ENCODE results near the gene BBLN.

Gene BBLN

DNA sequence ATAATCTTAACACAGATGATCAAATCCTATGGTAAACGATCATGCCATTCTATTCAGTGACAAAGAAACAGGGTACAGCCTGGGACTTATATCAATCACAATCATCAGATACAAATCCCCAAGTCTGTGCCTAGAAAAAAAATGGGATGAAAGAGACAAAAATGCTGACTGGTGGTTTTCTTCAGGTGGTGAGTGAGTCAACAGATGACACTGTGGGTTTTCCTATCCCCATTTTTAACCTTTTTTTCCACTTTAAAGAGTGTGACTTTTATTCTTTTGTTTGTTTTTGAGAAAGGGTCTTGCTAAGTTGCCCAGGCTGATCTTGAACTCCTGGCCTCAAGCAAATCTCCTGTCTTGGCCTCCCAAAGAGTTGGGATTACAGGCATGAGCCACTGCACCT, 28.1 kb downstream of the BBLN start:
- Histone ChIP-seq H3K4me3 (ENCODE audit: low read length) (no peak overlapping the region), H3K79me2 (ENCODE audit: low read length) (peaks cover 17% of the 10 kb centered on the region), H3K27me3 (replicated peaks; ENCODE audit: insufficient read depth, low read length) (no peaks in the 10 kb centered on the region), H3K4me1 (ENCODE audit: low read length) (peaks cover 6% of the 10 kb centered on the region; the same call in 1 of the 2 replicates), H3K36me3 (replicated peaks; ENCODE audit: insufficient read depth, low read length) (no peaks in the 10 kb centered on the region), H3K9me2 (replicated peaks; ENCODE audit: insufficient read depth, low read length) (no peaks in the 10 kb centered on the region), H3K9me3 (replicated peaks; ENCODE audit: insufficient read depth, low read length) (no peaks in the 10 kb centered on the region), H3F3A (ENCODE audit: insufficient read depth, low read length) (0 out of 2 replicates have a peak, but pooled peaks cover 4% of the 10 kb centered on the region), H4K20me1 (ENCODE audit: insufficient read depth, low read length) (no peaks in the 10 kb centered on the region), H3K27ac (ENCODE audit: low read length) (no peak overlapping the region), H3K9ac (ENCODE audit: low read length) (no peak overlapping the region), H2AFZ (ENCODE audit: low read length) (no peak overlapping the region), H3K4me2 (ENCODE audit: low read depth, low read length) (no peak overlapping the region)
- TF ChIP-seq, protein P1, sequence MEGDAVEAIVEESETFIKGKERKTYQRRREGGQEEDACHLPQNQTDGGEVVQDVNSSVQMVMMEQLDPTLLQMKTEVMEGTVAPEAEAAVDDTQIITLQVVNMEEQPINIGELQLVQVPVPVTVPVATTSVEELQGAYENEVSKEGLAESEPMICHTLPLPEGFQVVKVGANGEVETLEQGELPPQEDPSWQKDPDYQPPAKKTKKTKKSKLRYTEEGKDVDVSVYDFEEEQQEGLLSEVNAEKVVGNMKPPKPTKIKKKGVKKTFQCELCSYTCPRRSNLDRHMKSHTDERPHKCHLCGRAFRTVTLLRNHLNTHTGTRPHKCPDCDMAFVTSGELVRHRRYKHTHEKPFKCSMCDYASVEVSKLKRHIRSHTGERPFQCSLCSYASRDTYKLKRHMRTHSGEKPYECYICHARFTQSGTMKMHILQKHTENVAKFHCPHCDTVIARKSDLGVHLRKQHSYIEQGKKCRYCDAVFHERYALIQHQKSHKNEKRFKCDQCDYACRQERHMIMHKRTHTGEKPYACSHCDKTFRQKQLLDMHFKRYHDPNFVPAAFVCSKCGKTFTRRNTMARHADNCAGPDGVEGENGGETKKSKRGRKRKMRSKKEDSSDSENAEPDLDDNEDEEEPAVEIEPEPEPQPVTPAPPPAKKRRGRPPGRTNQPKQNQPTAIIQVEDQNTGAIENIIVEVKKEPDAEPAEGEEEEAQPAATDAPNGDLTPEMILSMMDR (IDR thresholded peaks at IDR 0.05; ENCODE audit: low read length): no peak
- no peak for TF ChIP-seq EZH2phosphoT487 (IDR thresholded peaks at IDR 0.05; ENCODE audit: low read length)
- no peak for TF ChIP-seq EZH2 (optimal IDR thresholded peaks at IDR 0.05; ENCODE audit: low read depth, low read length)
- DNase-seq: no peak

DNA sequence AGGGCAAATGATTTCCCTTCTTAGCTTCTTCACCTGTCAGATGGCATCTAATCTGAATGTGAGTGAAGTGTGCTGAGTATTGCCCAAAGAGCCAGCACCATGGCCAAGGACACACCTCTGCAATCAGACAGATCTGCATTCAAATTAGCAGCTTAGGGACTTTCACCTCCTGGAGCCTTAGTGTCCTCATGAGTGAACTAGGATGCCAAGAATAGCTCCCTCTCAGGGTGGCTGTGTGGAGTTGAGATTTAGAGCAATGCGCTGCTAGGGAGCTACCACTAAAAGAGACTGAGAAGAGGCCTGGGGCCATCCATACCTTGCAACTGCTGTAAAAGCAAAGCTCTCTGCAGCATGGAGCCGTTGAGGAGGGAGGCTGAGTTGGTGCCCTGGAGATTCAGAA, 29.9 kb downstream of the BBLN start:
- Histone ChIP-seq H3K36me3 (replicated peaks; ENCODE audit: insufficient read depth, low read length) (no peaks in the 10 kb centered on the region), H3K4me3 (ENCODE audit: low read length) (peak overlapping the region; percentile 66; the same call in 1 of the 2 replicates), H3K27ac (ENCODE audit: low read length) (no peak overlapping the region), H3K4me1 (ENCODE audit: low read length) (peaks cover 6% of the 10 kb centered on the region; the same call in 1 of the 2 replicates), H4K20me1 (ENCODE audit: insufficient read depth, low read length) (no peaks in the 10 kb centered on the region), H3K9me3 (replicated peaks; ENCODE audit: insufficient read depth, low read length) (no peaks in the 10 kb centered on the region), H3K79me2 (ENCODE audit: low read length) (peaks cover 17% of the 10 kb centered on the region), H3F3A (ENCODE audit: insufficient read depth, low read length) (peaks cover 8% of the 10 kb centered on the region; the same call in 1 of the 2 replicates), H3K27me3 (replicated peaks; ENCODE audit: insufficient read depth, low read length) (no peaks in the 10 kb centered on the region), H2AFZ (ENCODE audit: low read length) (no peak overlapping the region), H3K9ac (ENCODE audit: low read length) (peak overlapping the region; percentile 75; the same call in 1 of the 2 replicates), H3K4me2 (ENCODE audit: low read depth, low read length) (peak overlapping the region; percentile 91; the same call in 1 of the 2 replicates), H3K9me2 (replicated peaks; ENCODE audit: insufficient read depth, low read length) (no peaks in the 10 kb centered on the region)
- no peak for TF ChIP-seq EZH2 (optimal IDR thresholded peaks at IDR 0.05; ENCODE audit: low read depth, low read length)
- TF ChIP-seq, protein P1 (IDR thresholded peaks at IDR 0.05; ENCODE audit: low read length): no peak
- no peak for TF ChIP-seq EZH2phosphoT487 (IDR thresholded peaks at IDR 0.05; ENCODE audit: low read length)
- DNase-seq: no peak

DNA sequence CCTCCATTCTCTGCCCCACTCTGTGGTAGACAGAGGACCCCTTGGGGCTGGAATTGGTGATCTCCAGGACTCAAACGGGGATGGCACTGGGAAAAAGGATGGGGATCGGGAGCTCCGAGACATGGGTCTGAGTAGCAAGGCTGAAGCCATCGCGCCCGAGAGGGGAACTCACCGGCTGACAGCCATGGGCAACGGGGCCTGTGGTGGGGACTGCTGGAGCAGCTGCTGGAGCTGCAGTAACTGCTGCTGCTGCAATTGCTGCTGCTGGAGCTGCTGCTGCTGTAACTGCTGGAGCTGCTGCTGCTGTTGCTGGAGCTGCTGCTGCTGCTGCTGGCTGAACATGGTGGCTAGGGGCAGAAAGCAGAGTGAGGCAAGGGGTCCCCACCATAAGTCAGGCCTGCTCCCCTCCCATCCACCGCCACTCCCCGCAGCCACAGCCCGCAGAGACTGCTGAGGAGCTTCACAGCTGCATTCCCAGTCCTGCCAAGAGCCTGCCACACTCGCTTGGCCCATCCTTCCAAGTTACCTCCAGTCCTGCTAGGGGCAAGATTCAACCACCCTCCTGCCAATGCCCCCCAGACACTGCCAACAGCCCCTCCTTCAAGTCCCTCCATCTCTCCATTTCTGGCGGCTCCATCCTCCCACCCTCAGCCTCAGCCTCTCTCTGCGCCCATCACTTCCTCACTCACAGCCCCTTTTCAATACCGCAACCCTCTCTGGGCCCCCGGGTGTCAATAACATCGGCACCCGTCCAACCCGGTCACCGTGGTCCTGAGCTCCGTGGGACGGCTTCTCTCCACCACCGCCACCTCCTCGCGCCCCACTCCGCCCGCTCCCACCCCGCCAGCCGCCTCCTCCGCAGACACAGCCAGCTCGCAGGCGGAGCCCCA, 30.7 kb downstream of the BBLN start:
- peaks cover 17% of the 10 kb centered on the region for H3K79me2 ChIP-seq (ENCODE audit: low read length)
- peak overlapping the region; percentile 91 for H3K4me2 ChIP-seq (ENCODE audit: low read depth, low read length)
- H3K27me3 ChIP-seq (replicated peaks; ENCODE audit: insufficient read depth, low read length): no peaks in the 10 kb centered on the region
- no peak overlapping the region for H3K27ac ChIP-seq (ENCODE audit: low read length)
- H3F3A ChIP-seq (ENCODE audit: insufficient read depth, low read length): peaks cover 8% of the 10 kb centered on the region; the same call in 1 of the 2 replicates
- H3K9me3 ChIP-seq (replicated peaks; ENCODE audit: insufficient read depth, low read length): no peaks in the 10 kb centered on the region
- H3K4me1 ChIP-seq (ENCODE audit: low read length): peaks cover 6% of the 10 kb centered on the region; the same call in 1 of the 2 replicates
- no peak for DNase-seq
- H3K4me3 ChIP-seq (ENCODE audit: low read length): peak overlapping the region; percentile 66
- TF ChIP-seq, protein P1 (IDR thresholded peaks at IDR 0.05; ENCODE audit: low read length): no peak
- TF ChIP-seq EZH2 (optimal IDR thresholded peaks at IDR 0.05; ENCODE audit: low read depth, low read length): no peak
- TF ChIP-seq EZH2phosphoT487 (IDR thresholded peaks at IDR 0.05; ENCODE audit: low read length): no peak
- no peaks in the 10 kb centered on the region for H3K9me2 ChIP-seq (replicated peaks; ENCODE audit: insufficient read depth, low read length)
- no peaks in the 10 kb centered on the region for H3K36me3 ChIP-seq (replicated peaks; ENCODE audit: insufficient read depth, low read length)
- H2AFZ ChIP-seq (ENCODE audit: low read length): peak overlapping the region; percentile 99
- peak overlapping the region; percentile 75 for H3K9ac ChIP-seq (ENCODE audit: low read length)
- H4K20me1 ChIP-seq (ENCODE audit: insufficient read depth, low read length): no peaks in the 10 kb centered on the region

Measured in MM.1S (cell line).